ENCODE results near the gene CHRNE. TPM values are rescaled to one million over a fixed set of nuclear protein-coding genes. Genes with fewer than 3 reads are reported as not detected.
A peak's percentile ranks its signal among the peaks of the same experiment; 100 is the strongest.

Gene CHRNE
- total RNA-seq, 6 experiments from 2014 or later, result 1.4 to 2.9 (median 2.0) TPM

DNA sequence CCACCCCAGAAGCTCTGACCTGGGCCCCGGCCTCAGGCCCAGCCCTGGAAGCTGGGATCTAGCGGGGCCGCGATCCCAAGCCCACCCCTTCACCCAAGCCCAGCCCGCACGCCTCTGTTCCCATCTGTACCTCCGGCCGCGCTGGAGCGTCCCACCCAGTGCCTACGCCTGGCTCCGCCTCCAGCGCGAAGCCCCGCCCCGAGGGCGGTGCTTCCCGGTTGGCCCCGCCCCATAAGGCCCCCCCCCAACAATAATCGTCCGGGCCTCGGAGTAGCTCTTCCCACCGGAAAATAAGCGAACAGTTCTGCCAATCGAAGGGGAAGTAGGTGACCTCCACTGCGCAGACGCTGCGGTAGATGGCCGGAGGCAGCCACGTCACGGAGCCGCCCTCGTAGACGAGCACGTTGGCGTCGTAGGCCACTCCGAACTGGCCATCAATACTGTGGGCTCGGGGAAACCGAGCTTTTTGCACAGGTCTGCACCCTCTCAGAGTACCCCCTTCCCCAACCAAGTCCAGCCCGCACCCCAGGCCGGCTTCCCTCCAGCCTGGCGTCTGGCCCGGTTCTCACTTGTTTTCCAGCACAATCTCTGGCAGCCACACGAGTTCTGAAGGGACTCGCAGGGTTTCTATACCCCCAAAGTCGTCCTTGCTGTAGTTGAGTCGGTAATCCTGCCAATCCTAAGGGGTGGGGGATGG, 1.1 kb downstream of the CHRNE start:
- H3K4me3 ChIP-seq, result peak overlapping the region in 1 of 3 donors; percentile 27
- peaks cover 0 to 32% (median 13%) of the 10 kb centered on the region in 4 donors for H3K4me1 ChIP-seq
- DNase-seq, result peak in 2 of 3 donors; percentile 68 to 87
- H3K27me3 ChIP-seq, result no peaks in the 10 kb centered on the region
- TF ChIP-seq, protein P1, sequence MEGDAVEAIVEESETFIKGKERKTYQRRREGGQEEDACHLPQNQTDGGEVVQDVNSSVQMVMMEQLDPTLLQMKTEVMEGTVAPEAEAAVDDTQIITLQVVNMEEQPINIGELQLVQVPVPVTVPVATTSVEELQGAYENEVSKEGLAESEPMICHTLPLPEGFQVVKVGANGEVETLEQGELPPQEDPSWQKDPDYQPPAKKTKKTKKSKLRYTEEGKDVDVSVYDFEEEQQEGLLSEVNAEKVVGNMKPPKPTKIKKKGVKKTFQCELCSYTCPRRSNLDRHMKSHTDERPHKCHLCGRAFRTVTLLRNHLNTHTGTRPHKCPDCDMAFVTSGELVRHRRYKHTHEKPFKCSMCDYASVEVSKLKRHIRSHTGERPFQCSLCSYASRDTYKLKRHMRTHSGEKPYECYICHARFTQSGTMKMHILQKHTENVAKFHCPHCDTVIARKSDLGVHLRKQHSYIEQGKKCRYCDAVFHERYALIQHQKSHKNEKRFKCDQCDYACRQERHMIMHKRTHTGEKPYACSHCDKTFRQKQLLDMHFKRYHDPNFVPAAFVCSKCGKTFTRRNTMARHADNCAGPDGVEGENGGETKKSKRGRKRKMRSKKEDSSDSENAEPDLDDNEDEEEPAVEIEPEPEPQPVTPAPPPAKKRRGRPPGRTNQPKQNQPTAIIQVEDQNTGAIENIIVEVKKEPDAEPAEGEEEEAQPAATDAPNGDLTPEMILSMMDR (IDR thresholded peaks at IDR 0.05), result no peak
- no peak for TF ChIP-seq POLR2A (IDR thresholded peaks at IDR 0.05)
- peak overlapping the region in 2 of 3 donors; percentile 43 to 75 for H3K27ac ChIP-seq
- intact Hi-C loops (cut with DNase I), result loop anchor here in 1 of 2 donors (5.0 kb wide), 1 partner anchor 161 kb away; no protein-coding TSS in a partner anchor
- 68% methylated on average over 13 of the region's 48 CpGs for WGBS (ENCODE audit: insufficient coverage, low coverage, low lambda C conversion rate, missing lambda C conversion rate)
- ATAC-seq, result peak; percentile 8 to 62 (median 43)
- no peaks in the 10 kb centered on the region for H3K9me3 ChIP-seq
- peaks cover 0 to 5% (median 0%) of the 10 kb centered on the region in 4 donors for H3K36me3 ChIP-seq

DNA sequence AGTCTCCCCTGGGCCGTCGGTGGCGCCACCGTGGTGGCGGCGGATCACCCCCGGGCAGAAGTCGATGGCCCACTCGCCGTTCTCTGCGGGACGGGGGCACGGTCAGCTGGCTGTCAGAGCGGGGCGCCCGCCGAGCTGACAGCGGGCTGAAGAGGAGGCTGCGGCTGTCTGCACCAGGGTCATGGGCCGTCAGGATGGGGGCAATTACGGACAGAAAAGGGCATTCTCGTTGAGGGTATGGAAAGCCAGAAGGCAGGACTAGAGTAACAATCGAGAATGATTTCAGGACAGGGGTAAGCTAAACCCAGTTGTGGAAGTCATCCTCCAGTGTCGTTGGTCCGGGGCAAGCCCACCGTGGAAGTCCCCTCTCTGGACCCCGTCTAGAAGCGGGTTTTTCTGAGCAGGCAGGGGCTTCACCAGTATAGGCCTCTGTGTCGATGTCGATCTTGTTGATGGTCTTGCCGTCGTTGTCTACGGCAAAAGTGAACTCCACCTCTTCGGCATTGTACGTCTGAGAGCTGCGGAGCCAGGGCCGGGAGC, 1.7 kb downstream of the CHRNE start:
- WGBS (ENCODE audit: insufficient coverage, low coverage, low lambda C conversion rate, missing lambda C conversion rate), result 86% methylated on average over 5 of the region's 37 CpGs
- TF ChIP-seq, protein P1 (IDR thresholded peaks at IDR 0.05), result no peak
- TF ChIP-seq POLR2A (IDR thresholded peaks at IDR 0.05), result no peak
- Histone ChIP-seq H3K36me3 (peaks cover 0 to 11% (median 0%) of the 10 kb centered on the region in 4 donors), H3K9me3 (no peaks in the 10 kb centered on the region), H3K4me1 (peaks cover 0 to 32% (median 13%) of the 10 kb centered on the region in 4 donors), H3K4me3 (peak overlapping the region in 1 of 3 donors; percentile 27), H3K27me3 (no peaks in the 10 kb centered on the region), H3K27ac (peak overlapping the region in 1 of 3 donors; percentile 62)
- DNase-seq (no peak), ATAC-seq (no peak)
- intact Hi-C loops (cut with DNase I), result loop anchor here in 1 of 2 donors (5.0 kb wide), 1 partner anchor 161 kb away; no protein-coding TSS in a partner anchor

DNA sequence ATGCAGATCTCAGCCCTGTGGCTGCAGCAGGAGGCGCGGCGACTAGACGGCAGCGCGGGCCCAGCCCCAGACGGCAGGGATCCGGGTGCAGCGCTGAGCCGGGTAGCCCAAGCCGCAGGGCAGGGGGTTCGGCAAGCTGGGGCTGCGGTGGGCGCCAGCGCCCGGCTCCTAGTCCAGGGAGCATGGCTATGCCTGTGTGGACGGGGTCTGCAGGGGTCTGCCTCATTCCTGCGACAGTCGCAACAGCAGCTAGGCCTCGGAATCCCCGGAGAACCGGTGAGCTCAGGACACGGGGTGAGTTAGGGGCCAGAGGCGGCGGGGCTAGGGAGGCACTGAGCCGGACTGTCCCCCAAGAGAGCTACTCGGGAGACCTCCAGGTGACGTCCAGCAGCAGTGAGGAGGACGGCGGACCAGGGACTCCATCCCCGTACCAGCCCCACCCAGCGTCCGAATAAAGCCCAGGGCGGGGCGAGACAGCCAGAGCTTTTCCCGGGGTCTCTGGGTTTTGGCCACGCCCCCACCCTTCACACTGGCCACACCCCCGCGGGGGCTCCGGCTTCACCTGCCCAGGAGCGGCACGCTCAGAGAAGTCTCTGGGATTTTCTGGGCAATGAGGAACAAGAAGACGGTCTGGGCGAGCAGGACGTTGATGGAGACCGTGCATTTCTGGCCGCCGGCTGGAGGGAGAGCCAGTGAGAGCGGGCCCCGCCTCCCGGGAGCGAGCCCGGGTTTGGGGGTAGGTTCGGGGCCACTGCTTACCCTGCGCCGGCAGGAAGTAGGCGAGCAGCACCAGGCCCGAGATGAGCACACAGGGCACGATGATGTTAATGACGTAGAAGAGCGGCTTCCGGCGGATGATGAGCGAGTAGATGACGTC, 2.4 kb downstream of the CHRNE start:
- peak in 1 of 4 donors; percentile 5 for ATAC-seq
- peak overlapping the region; percentile 27 to 60 (median 52) for H3K4me3 ChIP-seq
- no peaks in the 10 kb centered on the region for H3K27me3 ChIP-seq
- peak overlapping the region in 1 of 3 donors; percentile 62 for H3K27ac ChIP-seq
- H3K4me1 ChIP-seq, result peaks cover 0 to 32% (median 13%) of the 10 kb centered on the region in 4 donors
- 70% methylated on average over 20 of the region's 65 CpGs for WGBS (ENCODE audit: insufficient coverage, low coverage, low lambda C conversion rate, missing lambda C conversion rate)
- DNase-seq, result peak in 2 of 3 donors; percentile 48 to 74
- TF ChIP-seq POLR2A (IDR thresholded peaks at IDR 0.05), result no peak
- TF ChIP-seq, protein P1 (IDR thresholded peaks at IDR 0.05), result no peak
- peaks cover 0 to 14% (median 0%) of the 10 kb centered on the region in 4 donors for H3K36me3 ChIP-seq
- intact Hi-C loops (cut with DNase I), result loop anchor here in 1 of 2 donors (5.0 kb wide), 1 partner anchor 162 kb away; no protein-coding TSS in a partner anchor
- H3K9me3 ChIP-seq, result no peaks in the 10 kb centered on the region
